Trophoblast cell (in vitro differentiated cells and primary cell): ENCODE data around the gene CBLC.
A peak's percentile ranks its signal among the peaks of the same experiment; 100 is the strongest.

Source experiments
- DNase-seq, 2 donors: peaks; one replicate each; pipeline ENCODE4 v3.0.0-alpha.2; 2016
- H2AFZ ChIP-seq: 2 replicates; pipeline ENCODE4 v1.6.1; 2013; ENCODE audit warnings: low read length, moderate library complexity, mild to moderate bottlenecking; ENCODE audit not compliant: insufficient read depth, poor library complexity
- H2AK5ac ChIP-seq: 2 replicates; pipeline ENCODE4 v1.6.1; 2013; ENCODE audit warnings: mild to moderate bottlenecking, low read length
- H2BK120ac ChIP-seq: 2 replicates; pipeline ENCODE4 v1.6.1; 2013; ENCODE audit warnings: low read length, mild to moderate bottlenecking, moderate library complexity; ENCODE audit not compliant: insufficient read depth, poor library complexity
- H2BK12ac ChIP-seq: 2 replicates; pipeline ENCODE4 v1.6.1; 2013; ENCODE audit warnings: mild to moderate bottlenecking, low read length, moderate library complexity
- H2BK5ac ChIP-seq: 2 replicates; pipeline ENCODE4 v1.6.1; 2013; ENCODE audit warnings: low read length, low read depth, moderate library complexity, mild to moderate bottlenecking; ENCODE audit not compliant: poor library complexity
- H3K14ac ChIP-seq: 2 replicates; pipeline ENCODE4 v1.6.1; 2013; ENCODE audit warnings: mild to moderate bottlenecking, low read length
- H3K18ac ChIP-seq: 2 replicates; pipeline ENCODE4 v1.6.1; 2013; ENCODE audit warnings: mild to moderate bottlenecking, low read length
- H3K23ac ChIP-seq: 2 replicates; pipeline ENCODE4 v1.6.1; 2013; ENCODE audit warnings: low read length
- H3K27ac ChIP-seq: 2 replicates; pipeline ENCODE4 v1.5.1; 2013; ENCODE audit warnings: low read depth, mild to moderate bottlenecking, inconsistent platforms, low read length, moderate library complexity
- H3K27me3 ChIP-seq: 2 replicates; pipeline ENCODE4 v1.6.1; 2013; ENCODE audit warnings: inconsistent platforms, mild to moderate bottlenecking, low read length, moderate library complexity; ENCODE audit not compliant: insufficient read depth
- H3K36me3 ChIP-seq, 2 experiments: 1 replicate in 1 of 2; 2 replicates in 1 of 2; pipeline ENCODE4 v1.6.1; 2013; ENCODE audit warnings: low read length in 2 of 2, mild to moderate bottlenecking in 2 of 2, moderate library complexity in 1 of 2; ENCODE audit not compliant: insufficient read depth in 2 of 2, control insufficient read depth in 1 of 2
- H3K4ac ChIP-seq: 2 replicates; pipeline ENCODE4 v1.6.1; 2013; ENCODE audit warnings: low read depth, mild to moderate bottlenecking, low read length, moderate library complexity
- H3K4me1 ChIP-seq, 2 experiments: 1 replicate in 1 of 2; 2 replicates in 1 of 2; pipeline ENCODE4 v1.6.1; 2013; ENCODE audit warnings: low read length in 2 of 2, mild to moderate bottlenecking in 2 of 2, moderate library complexity in 1 of 2; ENCODE audit not compliant: insufficient read depth in 2 of 2, control insufficient read depth in 1 of 2
- H3K4me2 ChIP-seq: 2 replicates; pipeline ENCODE4 v1.6.1; 2013; ENCODE audit warnings: inconsistent platforms, mild to moderate bottlenecking, low read length, moderate library complexity
- H3K4me3 ChIP-seq: 2 replicates; pipeline ENCODE4 v1.5.1; 2013; ENCODE audit warnings: mild to moderate bottlenecking, low read depth, low read length, inconsistent platforms
- H3K79me1 ChIP-seq: one replicate; pipeline ENCODE4 v1.6.1; 2013; ENCODE audit warnings: low read length
- H3K79me2 ChIP-seq: 2 replicates; pipeline ENCODE4 v1.6.1; 2013; ENCODE audit warnings: low read length, mild to moderate bottlenecking; ENCODE audit not compliant: control insufficient read depth, insufficient read depth, poor library complexity
- H3K9ac ChIP-seq: 2 replicates; pipeline ENCODE4 v1.6.1; 2013; ENCODE audit warnings: mild to moderate bottlenecking, low read length
- H3K9me3 ChIP-seq: 2 replicates; pipeline ENCODE4 v1.6.1; 2013; ENCODE audit warnings: low read depth, mild to moderate bottlenecking, control low read depth, inconsistent platforms, low read length; ENCODE audit not compliant: insufficient read depth
- H4K12ac ChIP-seq: 2 replicates; pipeline ENCODE4 v1.6.1; 2013; ENCODE audit warnings: low read depth, mild to moderate bottlenecking, low read length, moderate library complexity
- H4K8ac ChIP-seq: 2 replicates; pipeline ENCODE4 v1.6.1; 2013; ENCODE audit warnings: low read depth, mild to moderate bottlenecking, low read length, moderate library complexity
- H4K91ac ChIP-seq: one replicate; pipeline ENCODE4 v1.6.1; 2013; ENCODE audit warnings: low read depth, mild to moderate bottlenecking, low read length, moderate library complexity
- WGBS: extraction: QIAGEN DNeasy Blood & Tissue Kit; methylation state at CpG from one replicate; pipeline ENCODE4 v1.1.7; 2013; ENCODE audit warnings: missing lambda C conversion rate; ENCODE audit not compliant: insufficient read length, insufficient coverage; ENCODE audit errors: extremely low coverage; 5-methylcytosine and 5-hydroxymethylcytosine counted together

The CBLC gene

DNA sequence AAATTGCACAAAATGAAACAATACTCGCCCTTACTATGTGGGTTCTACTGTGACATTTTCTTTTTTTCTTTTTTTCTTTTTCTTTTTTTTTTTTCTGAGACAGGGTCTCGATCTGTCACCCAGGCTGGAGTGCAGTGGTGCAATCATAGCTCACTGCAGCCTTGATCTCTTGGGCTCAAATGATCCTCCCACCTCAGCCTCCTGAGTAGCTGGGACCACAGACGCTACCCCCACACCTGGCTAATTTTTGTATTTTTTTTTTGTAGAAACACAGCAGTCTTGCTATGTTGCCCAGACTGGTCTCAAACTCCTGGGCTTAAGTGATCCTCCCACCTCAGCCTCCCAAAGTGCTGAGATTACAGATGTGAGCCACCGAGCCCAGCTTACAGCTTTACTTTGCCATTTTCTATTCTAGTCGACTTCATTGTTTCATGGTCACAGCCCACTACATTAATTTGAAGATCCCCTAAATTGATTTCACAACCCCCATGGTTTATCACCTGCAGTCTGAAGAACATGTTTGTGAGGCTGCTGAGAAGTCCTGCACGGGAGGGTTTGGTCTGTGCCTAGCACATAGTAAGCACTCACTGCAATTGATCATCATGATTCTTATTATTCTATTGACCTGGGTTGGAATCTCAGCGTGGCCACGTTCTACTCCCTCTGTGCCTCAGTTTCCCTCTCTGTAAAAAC lies 25.4 kb upstream of the CBLC start:
- no peak overlapping the region for H4K12ac ChIP-seq
- no peak overlapping the region for H2AK5ac ChIP-seq
- no peak overlapping the region for H4K8ac ChIP-seq
- H3K27me3 ChIP-seq = peaks cover 21% of the 10 kb centered on the region
- no peak overlapping the region for H2BK5ac ChIP-seq
- WGBS = no CpG with 5 or more reads among the region's 8 CpGs
- no peak overlapping the region for H3K4ac ChIP-seq
- no peak overlapping the region for H3K4me3 ChIP-seq
- H3K79me1 ChIP-seq = peaks cover 3% of the 10 kb centered on the region
- H4K91ac ChIP-seq = no peak overlapping the region
- H3K27ac ChIP-seq = no peak overlapping the region
- H3K79me2 ChIP-seq = no peaks in the 10 kb centered on the region
- DNase-seq = no peak
- H3K9me3 ChIP-seq = peaks cover 4% of the 10 kb centered on the region
- H3K23ac ChIP-seq = no peak overlapping the region
- H3K4me1 ChIP-seq = peaks cover 19 to 20% of the 10 kb centered on the region in 2 experiments
- H2BK120ac ChIP-seq = no peak overlapping the region
- H2AFZ ChIP-seq = no peak overlapping the region
- no peak overlapping the region for H2BK12ac ChIP-seq
- H3K18ac ChIP-seq = no peak overlapping the region
- H3K4me2 ChIP-seq = no peak overlapping the region
- no peak overlapping the region for H3K14ac ChIP-seq
- H3K9ac ChIP-seq = no peak overlapping the region
- no peaks in the 10 kb centered on the region for H3K36me3 ChIP-seq

DNA sequence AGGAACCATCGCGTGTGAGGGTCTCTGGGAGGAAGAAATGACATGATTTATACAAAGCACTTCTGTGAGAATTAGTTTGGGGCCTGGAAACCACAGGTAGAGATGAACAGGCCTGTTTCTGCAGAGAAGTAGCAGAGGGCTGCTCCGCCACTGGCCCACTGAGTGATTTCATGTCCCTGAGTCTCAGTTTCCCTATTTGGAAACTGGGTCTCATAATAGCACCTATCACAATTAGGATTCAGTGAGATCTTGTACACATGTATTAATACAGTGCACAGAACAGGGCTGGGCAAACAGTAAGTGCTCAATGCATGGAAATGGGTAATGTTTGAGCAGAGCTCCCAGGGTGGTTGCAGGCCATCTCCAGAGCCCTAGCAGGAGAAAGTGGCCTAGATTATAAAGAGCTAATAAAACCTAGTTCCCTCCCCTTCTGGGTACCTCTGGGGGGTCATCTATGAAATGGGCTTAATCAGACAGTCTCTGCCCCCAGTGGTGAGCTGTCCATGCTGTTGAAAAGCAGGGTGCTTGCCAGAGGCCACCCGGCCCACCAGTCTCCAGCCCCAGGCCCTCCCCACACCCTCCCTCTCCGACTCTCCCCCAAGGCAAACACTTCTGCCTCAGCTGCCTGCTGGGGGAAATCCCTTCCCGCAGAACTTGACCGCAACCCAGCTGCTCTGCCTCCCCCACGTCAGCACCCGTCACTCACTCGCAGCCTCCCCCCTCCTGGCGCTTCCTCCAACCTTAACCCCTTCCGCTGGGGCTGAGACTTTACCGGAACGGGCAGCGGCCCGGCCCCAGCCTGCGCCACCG lies 24.7 kb upstream of the CBLC start:
- no peak overlapping the region for H2AK5ac ChIP-seq
- no peak overlapping the region for H4K91ac ChIP-seq
- no peak overlapping the region for H3K4me3 ChIP-seq
- H2BK5ac ChIP-seq = no peak overlapping the region
- no peak overlapping the region for H4K12ac ChIP-seq
- H4K8ac ChIP-seq = no peak overlapping the region
- no peak overlapping the region for H3K27ac ChIP-seq
- H3K79me2 ChIP-seq = no peaks in the 10 kb centered on the region
- H3K4ac ChIP-seq = no peak overlapping the region
- no peak overlapping the region for H3K9ac ChIP-seq
- no peak overlapping the region for H2BK120ac ChIP-seq
- peak overlapping the region; percentile 38 for H3K4me2 ChIP-seq
- H3K9me3 ChIP-seq = peaks cover 5% of the 10 kb centered on the region
- H3K18ac ChIP-seq = no peak overlapping the region
- H3K14ac ChIP-seq = no peak overlapping the region
- H3K27me3 ChIP-seq = peaks cover 26% of the 10 kb centered on the region
- H3K4me1 ChIP-seq = peaks cover 21 to 26% of the 10 kb centered on the region in 2 experiments
- H2BK12ac ChIP-seq = no peak overlapping the region
- no peak overlapping the region for H2AFZ ChIP-seq
- no CpG with 5 or more reads among the region's 18 CpGs for WGBS
- DNase-seq = peak; percentile 90 to 92
- H3K23ac ChIP-seq = no peak overlapping the region
- H3K79me1 ChIP-seq = peaks cover 6% of the 10 kb centered on the region
- no peaks in the 10 kb centered on the region for H3K36me3 ChIP-seq

DNA sequence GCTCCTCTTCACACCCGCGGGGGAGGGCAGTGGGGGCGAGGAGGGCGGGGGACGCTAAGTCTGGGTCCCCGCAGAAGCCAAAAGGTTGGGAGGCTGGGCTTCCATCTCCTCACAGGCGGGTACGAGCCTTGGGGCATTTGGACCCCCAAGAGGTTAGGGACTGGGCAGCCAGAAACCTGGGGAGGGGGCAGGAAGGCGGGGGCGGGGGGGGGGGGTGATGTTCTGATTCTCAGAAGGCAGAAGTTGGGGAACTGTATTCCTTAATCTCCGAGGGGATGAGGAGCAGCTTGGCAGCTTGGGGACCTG lies 24.1 kb upstream of the CBLC start:
- no peak overlapping the region for H2BK12ac ChIP-seq
- H4K12ac ChIP-seq = no peak overlapping the region
- no peaks in the 10 kb centered on the region for H3K79me2 ChIP-seq
- no CpG with 5 or more reads among the region's 11 CpGs for WGBS
- no peak overlapping the region for H3K18ac ChIP-seq
- no peak overlapping the region for H3K23ac ChIP-seq
- no peaks in the 10 kb centered on the region for H3K36me3 ChIP-seq
- no peak for DNase-seq
- no peak overlapping the region for H3K4ac ChIP-seq
- H3K9ac ChIP-seq = no peak overlapping the region
- H2BK5ac ChIP-seq = no peak overlapping the region
- no peak overlapping the region for H2BK120ac ChIP-seq
- no peak overlapping the region for H3K27ac ChIP-seq
- peaks cover 6% of the 10 kb centered on the region for H3K79me1 ChIP-seq
- no peak overlapping the region for H3K14ac ChIP-seq
- H3K4me2 ChIP-seq = peak overlapping the region; percentile 66
- peaks cover 5% of the 10 kb centered on the region for H3K9me3 ChIP-seq
- H2AK5ac ChIP-seq = no peak overlapping the region
- no peak overlapping the region for H4K8ac ChIP-seq
- no peak overlapping the region for H2AFZ ChIP-seq
- H3K27me3 ChIP-seq = peaks cover 26% of the 10 kb centered on the region
- no peak overlapping the region for H4K91ac ChIP-seq
- no peak overlapping the region for H3K4me3 ChIP-seq
- H3K4me1 ChIP-seq = peaks cover 26 to 29% of the 10 kb centered on the region in 2 experiments

DNA sequence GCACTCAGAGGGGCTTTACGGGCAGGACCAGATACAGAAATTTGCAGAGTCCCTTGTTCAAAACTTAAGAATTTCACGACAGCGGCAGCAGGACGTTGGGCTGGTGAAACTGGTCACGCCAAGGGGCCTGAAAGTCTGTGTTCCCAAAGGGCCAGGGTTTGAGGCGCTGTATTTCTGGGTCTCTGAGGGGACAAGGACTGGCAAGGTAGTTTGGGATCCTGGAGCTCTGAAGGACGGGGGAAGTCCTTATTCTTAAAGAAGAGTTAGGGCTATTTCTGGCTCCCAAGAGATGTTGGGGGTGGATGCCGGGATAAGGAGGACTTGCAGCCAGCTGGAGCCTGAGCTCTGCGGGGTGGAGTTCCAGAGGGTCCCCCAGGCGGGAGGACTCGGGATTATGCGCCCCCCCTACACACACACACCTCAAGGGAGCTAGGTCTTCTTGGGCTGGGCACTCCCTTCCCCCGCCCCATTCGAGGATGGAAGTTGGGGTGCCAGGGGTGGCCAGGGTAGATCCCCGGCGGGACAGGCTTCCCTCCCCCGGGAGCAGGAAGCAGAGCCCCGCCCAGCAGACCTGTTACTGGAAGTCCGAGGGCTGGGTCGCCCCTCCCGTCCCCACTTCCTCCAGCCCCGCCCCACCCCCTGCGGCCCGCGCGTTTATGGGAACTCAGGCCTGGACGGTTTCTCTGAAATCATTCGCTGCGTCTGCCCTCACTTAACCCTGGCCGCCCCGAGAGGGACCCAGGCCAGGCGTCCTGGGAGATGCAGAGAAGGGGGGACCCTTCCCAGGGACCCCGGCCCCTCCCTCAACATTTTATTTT lies 23.5 kb upstream of the CBLC start:
- Histone ChIP-seq H4K91ac (peak overlapping the region; percentile 60), H3K79me1 (peaks cover 6% of the 10 kb centered on the region), H3K4ac (no peak overlapping the region), H3K36me3 (no peaks in the 10 kb centered on the region), H4K8ac (peak overlapping the region; percentile 20), H3K23ac (no peak overlapping the region), H3K9ac (no peak overlapping the region), H3K4me1 (peaks cover 27 to 29% of the 10 kb centered on the region in 2 experiments), H3K14ac (peak overlapping the region; percentile 14), H2AK5ac (no peak overlapping the region), H2BK12ac (peak overlapping the region; percentile 20), H3K4me2 (peak overlapping the region; percentile 66), H2BK120ac (peak overlapping the region; percentile 28), H4K12ac (peak overlapping the region; percentile 25), H3K4me3 (no peak overlapping the region), H3K79me2 (no peaks in the 10 kb centered on the region), H3K27ac (no peak overlapping the region), H2AFZ (peak overlapping the region; percentile 67), H3K9me3 (peaks cover 5% of the 10 kb centered on the region), H3K27me3 (peaks cover 26% of the 10 kb centered on the region), H3K18ac (no peak overlapping the region), H2BK5ac (peak overlapping the region; percentile 34)
- no CpG with 5 or more reads among the region's 33 CpGs for WGBS
- DNase-seq = peak; percentile 65 to 69
